ENCODE measurements around the gene CHKA.

GRCh38 chr11:68092411-68092810 lies 28.8 kb downstream of the CHKA start:
- TF ChIP-seq TAF1 (IDR thresholded peaks at IDR 0.05; ENCODE audit: low read depth) (no peak), REST (IDR thresholded peaks at IDR 0.05; ENCODE audit: low read depth) (no peak)
